ENCODE results near the gene DCUN1D2.

The DCUN1D2 gene

DNA sequence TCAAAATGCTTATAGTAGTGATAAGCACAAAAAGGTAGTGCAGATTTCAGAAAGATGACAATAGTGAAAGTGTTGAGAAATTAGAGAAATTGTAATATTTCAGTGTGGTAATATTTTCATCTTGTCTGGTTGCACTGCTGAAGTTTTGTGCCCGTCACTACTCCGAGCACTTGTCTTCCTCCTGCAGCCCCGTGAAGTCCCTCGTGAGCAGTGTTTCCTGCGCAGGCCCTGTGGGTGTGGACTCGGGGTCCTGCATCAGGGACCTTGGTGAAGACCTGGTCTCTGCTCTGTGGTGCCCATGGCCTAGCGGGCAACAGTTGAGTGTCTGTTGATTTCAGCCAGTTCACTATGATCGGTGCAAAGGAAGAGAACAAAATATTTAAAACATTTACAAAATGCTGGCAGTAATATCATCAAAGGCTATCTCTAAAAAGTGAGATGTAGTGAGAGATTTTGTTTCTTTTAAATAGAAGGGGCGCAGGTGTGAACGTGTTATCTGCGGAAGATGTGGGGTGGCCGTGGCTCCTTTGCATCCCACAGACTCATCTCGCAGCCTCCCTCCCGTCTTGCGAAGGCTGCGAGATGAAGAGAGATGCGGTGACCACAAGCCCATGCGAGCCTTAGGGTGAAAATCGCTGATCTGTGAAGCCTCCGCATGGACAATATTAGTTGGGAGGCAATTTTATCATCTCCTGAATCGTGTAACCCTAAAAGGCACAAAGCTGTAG, 27.7 kb upstream of the DCUN1D2 start:
- no peak for DNase-seq

DNA sequence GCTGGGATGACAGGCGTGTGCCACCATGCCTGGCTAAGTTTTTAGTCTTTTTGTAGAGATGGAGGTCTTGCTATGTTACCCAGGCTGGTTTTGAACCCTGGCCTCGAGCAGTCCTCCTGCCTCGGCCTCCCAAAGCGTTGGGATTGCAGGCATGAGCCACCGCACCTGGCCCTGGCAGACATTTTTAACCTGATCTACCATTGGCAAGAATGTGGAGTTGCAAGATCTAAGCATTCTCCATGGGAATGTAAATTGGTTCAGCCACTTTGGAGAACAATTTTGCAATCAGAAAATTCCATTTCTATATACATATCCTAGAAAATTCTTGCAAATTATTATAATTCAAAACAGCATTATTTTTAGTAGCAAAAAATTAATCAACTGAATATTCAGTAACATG, 24.3 kb upstream of the DCUN1D2 start:
- no peak for DNase-seq

DNA sequence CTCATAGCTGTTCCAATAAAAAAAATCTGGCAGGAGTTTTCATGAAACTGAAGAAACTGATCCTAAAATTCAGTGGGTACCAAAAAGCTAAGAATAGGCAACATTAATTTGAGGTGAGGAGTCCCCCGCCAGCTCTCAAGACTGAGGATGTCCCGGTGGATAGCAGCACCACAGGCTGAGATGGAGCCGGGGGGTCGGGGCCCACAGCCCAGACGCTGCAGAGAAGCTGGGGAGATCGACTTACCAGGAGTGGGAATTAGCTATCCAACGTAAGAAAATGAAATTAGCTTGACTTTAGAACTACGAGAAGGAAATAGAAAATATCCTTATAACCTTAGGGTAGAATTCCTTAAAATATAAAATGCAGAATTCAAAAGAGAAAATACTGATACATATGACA, 23.2 kb upstream of the DCUN1D2 start:
- no peak for DNase-seq

DNA sequence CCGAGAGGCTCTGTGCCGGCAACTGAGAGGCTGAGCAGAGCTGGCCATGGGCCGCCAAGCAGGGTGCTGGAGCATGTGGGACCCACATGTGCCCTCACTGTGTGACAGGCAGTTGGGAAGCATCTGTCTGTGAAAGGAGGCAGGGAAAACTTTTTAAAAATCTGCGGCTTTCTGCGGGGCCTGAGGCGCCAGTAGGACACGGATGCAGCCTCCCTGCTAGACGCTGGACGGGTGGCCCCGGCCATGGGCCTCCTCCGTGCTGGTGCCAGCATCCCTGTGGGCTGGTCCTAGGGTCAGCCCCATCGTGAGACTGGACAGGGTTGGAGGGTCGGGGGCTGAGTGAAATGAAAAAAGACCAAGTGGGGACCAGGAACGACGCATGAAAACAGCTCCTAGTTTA, 20.9 kb upstream of the DCUN1D2 start:
- no peak for DNase-seq

DNA sequence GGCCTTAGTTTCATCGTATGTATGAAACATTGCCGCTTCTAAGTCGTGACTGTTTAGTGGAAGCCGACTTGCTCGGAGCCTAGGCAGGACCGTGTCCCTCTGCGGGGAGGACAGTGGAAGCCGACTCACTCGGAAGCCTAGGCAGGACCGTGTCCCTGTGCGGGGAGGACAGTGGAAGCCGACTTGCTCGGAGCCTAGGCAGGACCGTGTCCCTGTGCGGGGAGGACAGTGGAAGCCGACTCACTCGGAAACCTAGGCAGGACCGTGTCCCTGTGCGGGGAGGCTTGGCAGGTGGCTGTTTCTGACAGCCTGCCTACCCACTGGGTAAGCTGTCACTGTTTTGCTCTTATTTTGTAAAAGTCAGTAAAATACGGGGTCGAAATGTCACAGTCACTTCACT, 20.4 kb upstream of the DCUN1D2 start:
- DNase-seq: no peak

DNA sequence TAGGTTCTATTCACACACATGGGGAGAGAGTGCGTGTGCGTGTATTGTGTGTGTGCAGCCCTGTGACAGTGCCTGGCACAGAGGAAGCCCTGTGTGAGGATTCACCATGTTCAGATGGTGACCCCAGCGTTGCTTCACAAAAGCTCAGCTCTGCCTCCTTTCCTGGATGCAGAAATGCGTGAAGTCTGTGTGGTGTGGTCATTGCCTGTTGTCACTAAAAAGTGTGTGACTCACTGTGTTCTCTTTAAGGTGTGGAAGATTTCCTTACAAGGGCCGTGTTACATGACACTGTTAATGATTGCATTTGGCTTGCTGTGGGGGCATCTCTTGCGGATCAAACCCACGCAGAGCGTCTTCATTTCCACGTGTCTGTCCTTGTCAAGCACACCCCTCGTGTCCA, 19.5 kb upstream of the DCUN1D2 start:
- DNase-seq: no peak

DNA sequence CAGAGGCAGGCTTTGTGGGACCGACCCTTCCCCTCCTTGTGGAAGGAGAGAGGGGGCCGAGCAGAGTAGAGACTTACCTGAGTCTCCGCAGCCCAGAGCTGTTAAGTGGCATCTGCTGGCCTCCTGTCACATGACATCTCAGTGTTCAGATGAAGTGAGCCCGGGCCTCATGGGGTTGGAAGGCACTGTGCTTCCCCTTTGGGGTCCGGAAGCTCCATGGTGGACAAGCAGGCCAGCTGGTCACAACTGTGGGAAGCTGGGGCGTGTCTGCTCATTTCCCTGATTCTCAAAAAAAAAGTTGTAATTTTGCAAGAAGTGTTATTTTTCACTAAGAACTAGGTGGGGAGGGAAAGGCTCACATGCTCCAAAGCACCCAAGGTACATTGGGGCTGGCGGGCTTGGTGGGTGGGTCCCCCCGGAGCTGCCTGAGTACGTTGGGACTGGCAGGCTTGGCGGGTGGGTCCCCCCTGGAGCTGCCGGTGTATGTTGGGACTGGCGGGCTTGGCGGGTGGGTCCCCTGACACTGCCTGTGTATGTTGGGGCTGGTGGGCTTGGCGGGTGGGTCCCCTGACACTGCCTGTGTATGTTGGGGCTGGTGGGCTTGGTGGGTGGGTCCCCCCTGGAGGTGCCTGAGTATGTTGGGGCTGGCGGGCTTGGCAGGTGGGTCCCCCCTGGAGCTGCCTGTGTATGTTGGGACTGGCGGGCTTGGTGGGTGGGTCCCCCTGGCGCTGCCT, 18.2 kb upstream of the DCUN1D2 start:
- no peak for DNase-seq

DNA sequence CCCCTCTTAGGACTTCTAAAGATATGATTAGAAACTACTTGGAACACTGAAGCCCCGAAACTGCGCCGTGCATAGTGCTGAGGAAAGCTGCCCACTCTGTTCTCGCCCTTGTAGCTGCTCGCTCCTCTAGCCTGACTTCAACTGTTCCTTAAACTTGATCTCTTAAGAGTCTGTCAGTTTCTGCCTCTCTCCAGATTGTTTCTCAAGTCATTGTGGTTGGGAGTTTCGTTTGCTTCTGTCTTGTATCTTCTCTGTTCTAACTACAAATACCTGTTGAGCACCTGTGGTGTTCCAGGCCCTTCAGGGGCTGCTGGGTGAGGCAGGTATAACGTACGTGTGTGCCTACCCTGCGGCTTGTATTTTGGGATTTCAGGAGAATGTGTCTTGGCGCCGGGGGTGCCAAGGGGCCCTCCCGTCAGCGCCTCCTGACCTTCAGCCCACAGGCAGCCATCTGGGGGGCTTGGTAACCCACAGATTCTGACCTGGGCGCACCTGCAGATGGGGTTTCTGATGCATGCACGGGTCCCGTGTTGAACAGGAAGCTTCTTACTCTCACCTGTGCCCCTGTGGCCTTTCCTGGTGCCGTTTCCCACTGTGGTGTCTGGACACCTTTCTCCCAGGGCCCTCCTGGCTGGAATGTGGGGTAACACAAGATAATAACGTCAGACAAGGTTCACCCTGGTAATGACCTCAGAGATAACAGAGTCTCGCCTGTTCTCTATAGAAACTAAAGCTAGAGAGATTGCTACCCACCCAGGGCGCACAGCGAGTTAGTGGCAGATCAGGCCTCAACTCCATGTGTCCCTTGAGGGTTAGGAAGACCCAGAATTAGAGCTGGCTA, 17.2 kb upstream of the DCUN1D2 start:
- DNase-seq: no peak

DNA sequence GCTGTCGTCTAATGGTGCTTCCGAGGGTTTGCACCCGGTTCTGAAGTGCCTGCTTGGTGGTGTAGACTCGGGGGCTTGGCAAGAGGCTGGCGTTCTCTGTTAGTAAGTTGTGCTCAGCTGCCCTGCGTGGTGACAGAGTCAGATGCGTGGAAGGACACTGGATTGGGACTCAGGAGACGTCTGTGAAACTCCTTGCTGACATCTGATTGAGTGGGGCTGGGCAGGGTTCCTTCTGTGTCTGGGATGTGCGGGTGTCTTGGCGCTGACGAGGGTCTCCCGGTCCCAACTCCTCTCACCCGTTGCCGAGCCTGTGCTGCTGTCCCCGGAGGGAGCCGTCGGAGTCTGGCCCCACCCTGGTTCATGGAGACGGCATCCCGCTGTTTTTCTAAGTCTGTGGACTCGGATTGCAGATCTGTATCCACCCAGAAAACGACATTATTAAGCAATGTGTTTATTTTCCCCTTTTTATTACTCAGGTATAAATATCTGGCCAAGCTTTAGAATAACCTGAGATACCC, 16.4 kb upstream of the DCUN1D2 start:
- DNase-seq: no peak

DNA sequence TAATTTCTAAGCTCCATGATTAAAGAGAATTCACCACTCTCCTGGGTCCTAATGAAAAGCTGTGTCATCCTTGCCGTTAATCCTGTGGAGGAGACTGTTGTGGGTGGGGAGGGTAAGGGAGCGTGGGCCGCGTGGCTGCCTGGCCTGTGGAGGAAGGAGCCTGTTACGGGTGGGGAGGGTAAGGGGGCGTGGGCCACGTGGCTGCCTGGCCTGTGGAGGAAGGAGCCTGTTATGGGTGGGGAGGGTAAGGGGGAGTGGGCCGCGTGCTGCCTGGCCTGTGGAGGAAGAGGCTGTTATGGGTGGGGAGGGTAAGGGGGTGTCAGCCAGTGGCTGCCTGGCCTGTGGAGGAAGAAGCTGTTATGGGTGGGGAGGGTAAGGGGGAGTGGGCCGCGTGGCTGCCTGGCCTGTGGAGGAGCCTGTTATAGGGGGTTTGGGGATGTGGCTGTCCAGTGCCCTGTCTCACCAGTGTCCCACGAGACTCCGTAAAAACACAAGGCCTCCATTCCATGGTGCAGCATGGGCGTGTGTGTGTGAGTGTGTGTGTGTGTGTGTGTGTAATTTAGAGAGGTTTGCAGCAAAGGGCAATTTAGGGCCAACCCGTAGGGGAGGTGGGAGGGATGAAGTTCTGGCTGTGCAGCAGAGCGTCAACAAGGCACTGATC, 15.6 kb upstream of the DCUN1D2 start:
- no peak for DNase-seq

DNA sequence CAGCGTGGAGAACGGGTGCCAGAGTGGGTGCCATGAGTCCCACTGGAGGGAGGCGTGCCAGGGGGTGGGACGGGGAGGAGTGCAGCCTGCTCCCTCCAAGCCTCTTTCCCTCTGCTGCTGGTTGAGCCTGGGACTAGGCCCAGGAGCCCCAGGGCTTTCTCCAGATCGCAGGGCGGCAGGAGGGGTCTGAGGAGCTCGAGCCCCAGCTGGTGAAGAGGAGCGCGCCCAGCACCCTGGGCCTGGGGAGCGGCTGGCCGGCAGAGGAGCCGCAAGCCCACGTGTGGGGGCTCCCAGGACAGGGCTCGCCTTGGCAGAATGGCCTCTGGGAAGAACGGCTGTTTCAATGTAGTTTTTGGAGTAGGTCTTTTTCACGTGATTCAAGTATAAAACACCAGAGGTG, 12.2 kb upstream of the DCUN1D2 start:
- DNase-seq: no peak

DNA sequence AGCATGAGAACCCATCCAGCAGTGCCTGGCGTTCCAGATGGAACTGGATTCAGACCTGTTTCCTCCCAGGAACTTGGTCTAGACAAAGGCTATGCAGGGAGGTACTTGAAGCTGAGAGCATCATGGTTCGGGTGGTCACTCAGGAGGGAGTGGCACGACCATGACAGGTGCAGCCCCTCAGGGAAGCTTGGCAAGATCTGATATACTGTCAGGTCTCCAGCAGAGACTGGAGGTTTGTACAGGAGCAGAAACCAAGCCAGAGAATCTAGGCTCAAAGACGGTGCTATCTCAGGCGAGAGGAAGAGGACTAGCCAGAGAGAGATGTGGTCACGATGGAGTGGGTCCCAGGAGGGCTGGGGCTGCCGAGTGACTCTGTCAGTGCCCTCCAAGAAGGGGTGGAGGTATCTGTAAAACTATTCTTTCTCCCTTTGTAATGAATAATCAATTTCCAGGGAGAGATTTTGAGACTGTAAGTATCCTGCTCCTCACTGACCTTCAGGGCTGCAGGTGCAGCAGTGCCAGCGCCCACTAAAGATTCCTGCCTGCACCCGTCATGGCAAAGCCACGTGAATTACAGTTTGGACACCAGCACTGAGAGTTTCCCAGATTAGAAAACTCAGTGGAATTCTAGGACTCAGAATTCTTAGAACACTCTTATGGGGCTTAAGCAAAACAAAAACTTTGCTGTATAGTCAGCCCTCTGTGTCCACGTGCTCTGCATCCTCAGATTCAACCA, 10.2 kb upstream of the DCUN1D2 start:
- DNase-seq: no peak

DNA sequence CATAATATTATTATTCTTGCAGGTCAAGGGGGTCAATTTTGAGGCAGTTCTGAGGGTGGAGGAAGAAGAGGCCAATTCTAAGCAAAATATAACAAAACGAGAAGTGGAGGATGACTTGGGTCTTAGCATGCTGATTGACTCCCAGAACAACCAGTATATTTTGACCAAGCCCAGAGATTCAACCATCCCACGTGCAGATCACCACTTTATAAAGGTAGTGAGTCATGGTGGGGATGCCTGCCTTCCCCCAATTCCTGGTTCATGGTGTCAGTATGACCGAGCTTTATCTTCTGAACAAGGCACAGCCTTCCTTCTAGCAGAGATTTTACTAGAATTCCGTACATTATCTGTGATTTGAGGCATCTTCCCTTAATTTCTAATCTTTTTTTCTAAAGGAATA, 9.4 kb upstream of the DCUN1D2 start:
- DNase-seq: no peak

DNA sequence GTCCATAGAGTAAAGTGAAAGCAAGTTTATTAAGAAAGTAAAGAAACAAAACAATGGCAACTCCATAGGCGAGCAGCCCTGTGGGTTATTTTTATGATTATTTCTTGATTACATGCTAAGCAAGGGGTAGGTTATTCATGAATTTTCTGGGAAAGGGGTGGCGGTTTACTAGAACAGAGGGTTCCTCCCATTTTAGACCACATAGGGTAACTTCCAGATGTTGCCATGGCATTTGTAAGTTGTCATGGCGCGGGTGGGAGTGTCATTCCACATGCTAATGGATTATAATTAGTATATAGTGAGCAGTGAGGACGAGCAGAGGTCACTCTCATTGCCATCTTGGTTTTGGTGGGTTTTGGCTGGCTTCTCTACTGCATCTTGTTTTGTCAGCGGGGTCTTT, 8.4 kb upstream of the DCUN1D2 start:
- no peak for DNase-seq

DNA sequence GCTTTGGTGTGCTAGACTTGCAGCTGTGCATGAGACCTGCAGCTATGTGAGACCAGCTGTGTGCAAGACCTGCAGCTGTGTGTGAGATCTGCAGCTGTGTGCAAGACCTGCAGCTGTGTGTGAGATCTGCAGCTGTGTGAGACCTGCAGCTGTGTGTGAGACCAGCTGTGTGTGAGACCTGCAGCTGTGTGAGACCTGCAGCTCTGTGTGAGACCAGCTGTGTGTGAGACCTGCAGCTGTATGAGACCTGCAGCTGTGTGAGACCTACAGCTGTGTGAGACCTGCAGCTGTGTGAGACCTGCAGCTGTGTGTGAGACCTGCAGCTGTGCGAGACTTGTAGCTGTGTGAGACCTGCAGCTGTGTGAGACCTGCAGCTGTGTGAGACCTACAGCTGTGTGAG, 6.7 kb upstream of the DCUN1D2 start:
- no peak for DNase-seq

DNA sequence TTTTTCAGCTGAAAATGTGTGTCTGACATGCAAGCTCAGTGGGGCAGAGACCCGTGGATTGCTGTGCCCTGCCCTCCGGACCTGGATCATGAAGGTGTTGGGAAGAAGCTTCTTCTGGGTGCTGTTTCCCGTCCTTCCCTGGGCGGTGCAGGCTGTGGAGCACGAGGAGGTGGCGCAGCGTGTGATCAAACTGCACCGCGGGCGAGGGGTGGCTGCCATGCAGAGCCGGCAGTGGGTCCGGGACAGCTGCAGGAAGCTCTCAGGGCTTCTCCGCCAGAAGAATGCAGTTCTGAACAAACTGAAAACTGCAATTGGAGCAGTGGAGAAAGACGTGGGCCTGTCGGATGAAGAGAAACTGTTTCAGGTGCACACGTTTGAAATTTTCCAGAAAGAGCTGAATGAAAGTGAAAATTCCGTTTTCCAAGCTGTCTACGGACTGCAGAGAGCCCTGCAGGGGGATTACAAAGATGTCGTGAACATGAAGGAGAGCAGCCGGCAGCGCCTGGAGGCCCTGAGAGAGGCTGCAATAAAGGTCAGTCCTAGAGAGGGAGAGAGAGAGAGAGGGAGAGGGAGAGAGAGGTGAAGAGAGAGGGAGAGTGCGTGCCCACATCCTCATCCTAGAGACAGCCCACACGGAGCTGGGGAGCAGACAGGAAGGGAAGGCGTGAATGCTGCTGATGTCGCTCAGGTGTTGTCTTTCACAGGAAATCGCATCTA, 5.1 kb upstream of the DCUN1D2 start:
- DNase-seq: no peak

DNA sequence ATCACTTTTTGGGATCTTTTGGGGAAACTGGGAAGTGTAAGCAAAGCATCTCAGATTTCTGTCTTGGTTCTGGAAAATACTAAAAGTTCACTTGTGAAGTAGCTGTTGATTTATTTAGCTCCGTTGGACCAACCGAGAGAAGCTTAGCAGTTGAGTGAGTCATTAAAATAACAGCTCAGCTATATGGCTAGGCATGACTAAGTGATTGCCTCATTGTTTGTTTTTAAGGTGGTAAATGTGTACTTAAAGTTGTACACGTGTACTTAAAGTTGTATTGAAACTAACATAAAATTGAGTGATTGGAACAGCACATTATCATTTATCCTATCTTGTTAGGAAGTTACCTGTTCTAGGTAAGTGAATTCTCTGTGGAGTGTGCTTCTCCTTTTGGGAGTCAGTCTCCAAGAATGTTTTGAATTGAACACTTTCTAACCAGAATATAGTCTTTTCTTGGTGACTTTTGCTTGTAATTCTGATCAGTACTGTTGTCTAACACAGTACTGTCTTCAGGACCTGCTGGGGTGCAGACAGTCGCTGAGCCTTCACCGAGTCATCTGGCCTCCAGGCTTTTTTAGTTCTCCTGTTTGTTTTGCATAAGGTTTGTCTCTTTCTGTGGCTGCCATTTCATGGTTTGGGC, 2.9 kb upstream of the DCUN1D2 start:
- DNase-seq: no peak

DNA sequence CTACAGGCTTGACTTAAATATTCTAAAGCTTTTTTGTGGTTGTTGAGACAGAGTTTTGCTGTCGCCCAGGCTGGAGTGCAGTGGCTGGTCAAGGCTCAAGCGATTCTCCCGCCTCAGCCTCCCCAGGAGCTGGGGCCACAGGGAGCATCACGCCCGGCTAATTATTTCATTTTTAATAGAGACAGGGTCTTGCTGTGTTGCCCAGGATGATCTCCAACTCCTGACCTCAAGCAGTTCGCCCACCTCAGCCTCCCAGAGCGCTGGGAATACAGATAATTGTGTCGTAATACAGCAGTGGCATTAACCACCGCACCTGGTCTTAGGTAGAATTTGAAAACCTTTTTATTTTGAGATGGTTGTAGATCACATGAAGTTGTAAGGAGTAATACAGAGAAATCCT, 1.5 kb upstream of the DCUN1D2 start:
- no peak for DNase-seq

DNA sequence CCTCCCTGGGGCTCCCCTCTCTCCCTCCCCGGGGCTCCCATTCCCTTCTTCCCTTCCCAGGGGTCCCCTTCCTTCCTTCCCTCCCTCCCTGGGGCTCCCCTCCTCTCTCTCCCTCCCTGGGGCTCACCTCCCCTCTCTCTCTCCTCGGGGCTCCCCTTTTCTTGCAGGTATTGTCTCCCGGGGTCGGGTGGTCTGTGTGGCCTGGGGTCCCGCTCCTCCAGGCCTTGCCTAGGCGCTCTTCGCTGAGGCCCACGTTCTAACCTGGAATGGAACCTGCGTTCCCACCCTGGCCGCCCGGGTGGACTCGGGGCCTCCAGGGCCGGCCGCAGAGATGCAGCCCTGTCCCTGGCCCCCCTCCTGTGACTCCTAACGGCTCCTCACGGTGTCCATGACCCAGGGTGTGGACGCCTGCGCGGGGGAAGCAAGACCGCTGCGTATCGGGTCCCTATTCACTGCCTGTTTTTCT, 940 bp upstream of the DCUN1D2 start:
- DNase-seq: no peak

DNA sequence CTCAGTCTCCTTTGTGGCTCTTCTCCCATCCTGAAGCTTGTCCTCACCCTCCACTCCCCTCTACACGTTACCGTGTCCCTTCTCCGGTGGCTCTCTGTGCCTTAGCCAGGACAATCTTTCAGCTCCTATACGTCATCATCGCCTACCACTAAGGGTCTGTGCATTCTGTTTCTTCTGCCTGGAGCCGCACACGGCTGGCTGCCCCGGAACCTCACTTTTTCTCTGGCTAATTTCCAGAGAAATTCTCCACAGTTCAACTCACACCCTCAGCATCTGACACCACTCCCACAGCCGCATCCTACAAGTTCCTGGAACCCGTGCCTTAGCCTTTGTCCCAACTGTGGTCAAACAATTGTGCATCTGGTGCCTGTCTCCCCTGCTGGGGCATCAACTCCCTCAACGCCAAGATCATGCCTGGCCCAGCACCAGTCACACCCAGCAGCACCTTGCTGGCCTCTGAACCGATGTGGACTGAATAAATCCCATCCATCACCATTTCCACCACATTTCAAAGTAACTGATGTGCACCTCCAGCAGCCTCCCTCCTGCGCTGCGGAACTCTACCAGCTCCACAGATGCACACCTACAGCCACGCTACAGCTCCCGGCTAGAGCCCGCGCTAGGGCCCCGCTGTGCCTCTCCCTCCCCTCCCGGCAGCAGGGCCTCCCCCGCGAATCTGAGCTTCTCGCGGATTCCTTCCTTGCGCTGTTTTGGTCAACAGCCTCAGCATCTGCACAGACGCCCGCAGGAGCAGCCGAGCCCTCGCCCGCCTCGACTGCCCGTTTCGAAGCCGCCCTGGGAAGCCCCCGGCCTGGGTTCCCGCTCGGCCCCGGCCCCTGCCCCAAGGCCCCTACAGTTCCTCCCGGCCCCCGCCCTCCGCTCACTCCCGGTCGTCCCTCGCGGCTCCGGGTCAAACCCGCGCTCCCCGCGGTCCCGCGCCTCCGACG, 689 bp downstream of the DCUN1D2 start:
- DNase-seq: peak; percentile 60
